Thyroid gland (tissue), 4 donors: ENCODE data around the gene UBA1.

Experiments used
- POLR2A ChIP-seq, 2 donors: fragments of 450-650 bp; IDR thresholded peaks; one replicate each; pipeline ENCODE4 v1.6.1; 2017; ENCODE audit warnings: antibody characterized with exemption in 2 of 2, mild to moderate bottlenecking in 2 of 2, moderate library complexity in 1 of 2
- TF ChIP-seq, protein P1 (sequence below), 6 experiments: fragments of 200-600 bp in 3 of 6; fragments of 450-650 bp in 3 of 6; sonication (generic) in 3 of 6; IDR thresholded peaks; one replicate each; pipeline ENCODE4 v1.5.1; 2016 to 2019; ENCODE audit warnings: antibody characterized with exemption in 6 of 6, mild to moderate bottlenecking in 2 of 6, inconsistent platforms in 1 of 6, moderate library complexity in 1 of 6

DNA sequence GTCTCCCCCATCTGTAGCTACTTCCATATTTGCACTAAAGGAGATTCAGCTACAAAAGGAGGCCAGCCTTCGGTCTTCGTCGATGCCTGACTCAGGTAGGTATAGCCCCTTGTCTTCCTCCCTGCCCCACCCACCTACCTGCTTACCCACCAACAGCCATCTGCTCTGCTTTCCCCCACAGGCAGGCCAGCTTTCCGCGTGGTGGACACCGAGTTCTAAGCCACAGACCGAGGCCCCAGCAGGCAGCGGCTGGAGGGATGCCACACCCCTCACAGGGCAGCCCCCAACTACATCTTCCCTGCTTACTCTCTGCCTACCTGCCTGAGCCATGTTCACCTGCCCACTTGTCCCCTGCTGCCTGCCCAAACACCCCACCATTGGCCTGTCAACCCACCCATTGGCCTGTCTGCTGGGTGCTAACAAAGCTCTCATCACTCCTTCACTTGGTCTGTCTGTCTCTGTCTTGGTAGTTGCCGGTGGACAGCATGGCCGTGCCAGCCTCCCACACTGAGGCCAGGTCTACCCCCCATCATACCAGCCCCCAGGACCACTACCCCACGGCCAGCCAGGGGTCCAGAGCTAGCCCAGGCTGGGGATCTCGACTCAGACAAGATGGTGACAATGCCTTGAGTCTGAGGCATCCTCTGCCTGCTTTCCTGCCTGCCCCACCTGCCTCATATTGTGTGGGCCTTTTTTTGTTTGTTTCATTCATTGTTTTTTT is 35.1 kb downstream of the UBA1 start:
- TF ChIP-seq, protein P1, sequence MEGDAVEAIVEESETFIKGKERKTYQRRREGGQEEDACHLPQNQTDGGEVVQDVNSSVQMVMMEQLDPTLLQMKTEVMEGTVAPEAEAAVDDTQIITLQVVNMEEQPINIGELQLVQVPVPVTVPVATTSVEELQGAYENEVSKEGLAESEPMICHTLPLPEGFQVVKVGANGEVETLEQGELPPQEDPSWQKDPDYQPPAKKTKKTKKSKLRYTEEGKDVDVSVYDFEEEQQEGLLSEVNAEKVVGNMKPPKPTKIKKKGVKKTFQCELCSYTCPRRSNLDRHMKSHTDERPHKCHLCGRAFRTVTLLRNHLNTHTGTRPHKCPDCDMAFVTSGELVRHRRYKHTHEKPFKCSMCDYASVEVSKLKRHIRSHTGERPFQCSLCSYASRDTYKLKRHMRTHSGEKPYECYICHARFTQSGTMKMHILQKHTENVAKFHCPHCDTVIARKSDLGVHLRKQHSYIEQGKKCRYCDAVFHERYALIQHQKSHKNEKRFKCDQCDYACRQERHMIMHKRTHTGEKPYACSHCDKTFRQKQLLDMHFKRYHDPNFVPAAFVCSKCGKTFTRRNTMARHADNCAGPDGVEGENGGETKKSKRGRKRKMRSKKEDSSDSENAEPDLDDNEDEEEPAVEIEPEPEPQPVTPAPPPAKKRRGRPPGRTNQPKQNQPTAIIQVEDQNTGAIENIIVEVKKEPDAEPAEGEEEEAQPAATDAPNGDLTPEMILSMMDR (IDR thresholded peaks at IDR 0.05) = no peak
- no peak for TF ChIP-seq POLR2A (IDR thresholded peaks at IDR 0.05)
